Left colon (tissue), 2 donors: ENCODE results near the gene SCN2A. TPM values are rescaled to one million over a fixed set of nuclear protein-coding genes. Genes with fewer than 3 reads are reported as not detected.

Experiments used
- ATAC-seq: fragments of 200-7000 bp; cut with Tn5 transposase; one replicate; pipeline ENCODE4 v1.9.1; 2020; ENCODE audit warnings: mild to moderate bottlenecking, moderate library complexity
- DNase-seq, 2 donors: peaks; one replicate each; pipeline ENCODE4 v3.0.0-alpha.2; 2020
- intact Hi-C, 2 donors: fragments of 100-400 bp; cut with DNase I in 1 of 2; cut with micrococcal nuclease in 1 of 2; formaldehyde crosslinking; loops; one replicate each; pipeline versions ENCODE4 v1.11.2 to v1.14.0; 2022; cut with DNase I, micrococcal nuclease
- long read RNA-seq: library from polyadenylated mRNA; unstranded; transcript quantifications from one replicate; pipeline ENCODE4 v2.0.0, GENCODE V29; 2021
- total RNA-seq, 2 donors: library from RNA; stranded (reverse); fragmentation: NEBNext Ultra II Directional; extraction: Animal tissue kit (Norgen Biotek cat#: 25700); gene quantifications; one replicate each; pipeline ENCODE4 v1.2.1, GENCODE V29; 2021
- donor health status: DM: no; HTN: no; CAD: no.
- donor health status: DM: yes; HTN: yes; CAD: no.

SCN2A gene
- total RNA-seq, result under 1 TPM in 1 of 2 donors, not detected in 1; 0.14 TPM
- long read RNA-seq, result 0 reads

DNA sequence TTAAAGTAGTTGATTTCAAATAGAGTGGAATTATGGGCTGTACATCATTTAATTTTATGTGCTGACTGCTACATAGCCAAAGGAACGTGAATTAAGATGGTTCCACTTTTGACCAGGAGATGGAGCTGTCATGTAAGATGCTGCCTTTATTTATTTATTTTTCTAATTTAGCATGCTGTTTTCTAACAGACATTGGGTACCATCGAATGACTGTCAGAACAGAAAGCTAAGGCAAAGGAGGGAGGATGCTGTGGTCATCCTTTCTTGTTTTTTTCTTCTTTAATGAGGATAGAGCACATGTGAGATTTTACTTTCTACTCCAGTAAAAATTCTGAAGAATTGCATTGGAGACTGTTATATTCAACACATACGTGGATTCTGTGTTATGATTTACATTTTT, at the start of gene SCN2A:
Gene SCN2A (plus strand): TSS at position 185 of the 400 bp plus-strand sequence. CDS start 56,410 bp downstream, outside the sequence.
- ATAC-seq (no peak), DNase-seq (no peak)
- intact Hi-C loops, result no loop called here

DNA sequence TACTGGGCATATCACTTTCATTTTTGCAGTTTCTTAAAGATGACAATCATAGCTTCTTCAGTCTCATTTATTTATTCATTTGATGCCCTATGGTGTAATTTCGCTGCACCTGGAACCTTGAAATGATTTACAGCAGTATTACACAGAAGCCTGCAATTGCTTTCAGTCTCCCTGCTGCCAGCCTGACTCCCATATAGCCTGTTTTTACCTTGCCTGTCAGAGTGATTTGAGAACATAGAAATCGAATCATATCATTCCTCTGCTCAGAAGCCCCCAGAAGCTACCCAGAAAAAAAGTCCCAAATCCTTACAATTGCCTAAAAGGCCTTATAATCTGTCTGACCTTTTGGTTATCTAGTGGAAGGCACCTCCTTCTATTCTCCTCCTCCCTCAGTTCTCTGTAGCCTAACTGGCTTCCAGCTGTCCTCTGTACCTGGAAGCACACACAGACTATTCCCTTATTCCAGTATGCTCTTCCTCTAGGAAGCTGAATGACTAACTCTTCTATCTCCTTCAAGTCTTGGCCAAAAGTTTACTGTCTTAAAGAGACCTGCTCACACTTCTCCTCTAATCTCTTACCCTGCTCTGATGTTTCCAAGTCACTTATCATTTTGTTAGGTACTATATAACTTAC, 48.0 kb upstream of the SCN2A start:
- DNase-seq, result no peak
- no peak for ATAC-seq
- intact Hi-C loops, result no loop called here

DNA sequence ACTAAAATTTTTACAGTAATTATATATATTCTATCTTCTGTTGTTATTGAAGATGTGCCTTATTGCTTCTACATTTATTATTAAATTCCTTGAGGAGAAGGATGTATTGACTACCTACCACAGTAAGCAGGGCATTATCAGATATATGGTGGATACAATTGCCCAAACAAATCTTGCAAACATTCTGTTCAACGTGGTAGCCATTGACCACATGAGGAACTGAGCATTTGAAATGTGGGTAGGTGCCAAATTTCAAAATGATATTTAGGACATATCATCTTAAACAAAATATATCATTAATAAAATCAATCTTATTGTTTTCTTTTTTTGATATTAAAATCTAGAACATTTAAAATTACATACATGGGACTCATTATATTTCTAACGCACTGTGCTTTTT, 46.5 kb upstream of the SCN2A start:
- intact Hi-C loops, result no loop called here
- ATAC-seq, result no peak
- DNase-seq, result no peak

DNA sequence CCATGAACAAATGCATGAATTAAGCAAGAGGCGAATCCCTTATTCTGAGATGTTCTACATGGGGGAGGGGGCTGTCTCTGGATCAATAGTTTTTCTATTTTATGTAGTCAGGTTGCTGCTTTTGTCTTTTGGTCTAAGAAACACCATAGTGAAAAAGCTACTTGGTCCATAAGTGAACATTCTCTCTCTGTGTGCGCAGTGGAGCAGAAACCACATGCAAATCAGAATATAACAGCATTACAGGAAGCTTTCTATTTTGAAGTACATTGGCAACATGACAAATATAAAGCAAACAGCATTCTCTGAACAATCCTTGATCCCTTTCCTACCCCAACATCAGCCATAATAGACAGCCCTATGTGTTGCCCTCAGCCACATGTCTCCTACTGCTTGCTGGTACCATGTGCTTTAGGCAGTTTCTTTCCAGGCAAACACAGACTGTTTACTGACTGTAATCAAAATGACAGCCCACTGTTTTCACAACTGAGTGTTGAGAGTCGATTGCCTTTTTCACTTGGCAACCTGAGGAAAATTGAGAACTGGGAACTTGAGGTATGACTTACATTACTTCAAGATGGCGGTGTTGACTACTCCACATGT, 45.9 kb upstream of the SCN2A start:
- ATAC-seq, result no peak
- DNase-seq, result no peak
- intact Hi-C loops, result no loop called here

DNA sequence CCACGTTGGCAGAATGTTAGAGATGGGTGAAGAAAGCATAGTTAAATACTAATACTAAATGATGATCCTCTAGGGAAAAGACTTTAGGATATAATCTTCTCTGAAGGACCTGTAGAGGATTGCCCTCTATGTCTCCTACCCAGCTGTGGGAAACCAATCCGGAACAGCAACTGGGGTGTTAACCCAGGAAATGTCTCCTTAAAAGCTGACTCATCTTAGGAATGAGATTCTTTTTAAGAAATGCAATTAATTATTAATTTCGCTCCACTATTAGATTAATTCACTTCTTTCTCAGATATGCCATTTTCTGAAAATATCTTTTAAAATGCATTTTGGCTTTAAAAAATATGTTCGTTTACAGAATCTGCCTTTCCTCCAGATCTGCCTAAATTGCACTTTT, 42.8 kb upstream of the SCN2A start:
- ATAC-seq (no peak), DNase-seq (no peak)
- intact Hi-C loops, result no loop called here

DNA sequence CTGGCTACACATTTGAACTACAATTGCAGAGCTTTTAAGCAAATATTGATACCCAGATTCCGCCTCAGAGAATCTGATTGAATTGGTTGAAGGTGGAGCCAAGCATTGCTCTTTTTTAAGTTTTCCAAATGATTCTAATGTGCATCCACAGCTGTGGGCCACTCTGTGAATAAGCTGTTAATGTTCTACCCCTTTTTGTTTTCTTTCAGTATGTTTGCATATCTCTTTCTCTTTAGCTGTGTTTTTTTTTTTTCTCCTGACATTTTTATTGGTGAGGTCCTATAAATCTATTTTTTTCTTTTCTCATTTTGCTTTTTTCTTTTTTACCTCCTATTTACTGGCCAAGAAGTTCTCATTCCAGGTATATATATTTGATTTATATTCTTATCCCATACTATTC, 41.9 kb upstream of the SCN2A start:
- DNase-seq (no peak), ATAC-seq (no peak)
- intact Hi-C loops, result no loop called here

DNA sequence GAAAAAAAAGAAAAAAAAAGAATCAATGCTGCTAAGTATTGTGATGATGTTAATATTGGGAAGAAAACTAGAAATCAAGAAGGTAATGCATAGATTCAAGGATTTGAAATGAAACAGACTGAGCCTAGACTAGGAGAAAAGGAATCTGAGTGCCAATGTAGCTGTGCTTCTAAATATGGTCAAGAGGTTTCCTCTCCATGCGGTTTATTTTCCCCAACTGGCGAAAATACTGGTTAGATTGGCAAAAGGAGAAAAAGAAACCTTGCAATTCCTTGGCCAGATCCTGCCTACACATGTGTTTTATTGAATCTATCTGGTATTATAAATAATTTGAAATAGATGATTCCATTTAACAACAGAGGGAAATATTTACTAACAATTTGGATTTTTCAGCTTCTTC, 41.0 kb upstream of the SCN2A start:
- DNase-seq, result no peak
- no peak for ATAC-seq
- intact Hi-C loops, result no loop called here

DNA sequence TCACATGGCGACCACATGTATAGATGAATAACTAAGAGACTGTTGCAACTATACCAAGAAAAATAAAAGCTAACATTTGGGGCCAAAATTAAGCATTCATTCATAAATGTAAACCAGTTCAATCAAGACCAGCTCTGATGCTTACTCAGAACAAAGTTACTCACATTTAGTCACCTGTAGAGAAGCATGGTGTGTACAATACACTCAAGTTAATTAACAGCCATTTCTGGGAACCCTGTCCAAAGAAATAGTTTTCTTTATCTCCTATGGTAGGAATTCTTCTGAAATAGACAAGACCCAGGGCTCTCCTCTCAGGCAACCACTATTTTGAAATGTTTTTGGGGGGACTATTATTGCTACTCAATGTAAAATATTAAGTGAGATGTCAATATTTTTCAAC, 37.0 kb upstream of the SCN2A start:
- DNase-seq (no peak), ATAC-seq (no peak)
- intact Hi-C loops, result loop anchor here in 1 of 2 donors (10.0 kb wide), 1 partner anchor 187 kb away; no protein-coding TSS in a partner anchor

DNA sequence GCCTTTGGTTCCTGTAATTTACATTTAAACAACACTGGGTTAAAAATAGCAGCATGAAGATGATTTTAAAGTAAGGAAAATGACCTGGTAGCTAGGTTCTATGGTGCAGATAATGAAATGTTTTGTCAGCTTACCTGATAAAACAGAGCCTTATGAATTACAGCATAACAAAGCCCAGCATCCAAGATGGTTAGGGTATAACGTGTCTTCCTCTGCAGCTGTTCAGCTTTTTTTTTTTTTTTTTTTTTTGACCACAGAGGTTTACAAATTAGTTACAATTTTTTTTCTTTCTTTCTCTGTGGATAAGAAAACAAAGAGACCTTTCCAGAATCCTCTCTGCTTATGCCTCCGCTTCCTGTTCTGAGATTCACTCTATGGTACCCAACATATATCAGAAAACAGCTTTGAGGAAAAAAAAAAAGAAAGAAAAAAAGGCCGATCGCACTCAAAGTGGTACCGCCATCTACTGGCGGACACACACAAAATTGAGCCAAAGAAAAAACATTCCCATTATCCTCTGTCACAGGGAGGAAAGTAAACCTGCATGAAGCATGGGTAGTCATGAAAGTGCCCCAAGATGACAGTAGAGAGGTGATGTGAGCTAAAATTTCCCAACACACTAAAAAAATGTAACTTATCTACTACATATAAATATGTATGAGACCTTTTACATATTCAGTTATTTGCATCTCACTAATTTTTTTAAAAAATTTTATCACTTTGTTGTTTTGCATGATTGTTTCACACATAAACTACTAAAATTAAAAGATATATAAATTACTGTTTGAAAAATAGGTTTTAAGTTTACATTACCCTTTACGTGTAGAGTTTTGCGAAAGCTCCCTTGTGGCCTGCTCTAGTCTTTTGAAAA, 35.3 kb upstream of the SCN2A start, which contains the start of gene SCN3A:
Gene SCN3A (minus strand): TSS at position 362 of the 871 bp plus-strand sequence. CDS start 27,656 bp downstream, outside the sequence.
- peak; percentile 18 for ATAC-seq

DNA sequence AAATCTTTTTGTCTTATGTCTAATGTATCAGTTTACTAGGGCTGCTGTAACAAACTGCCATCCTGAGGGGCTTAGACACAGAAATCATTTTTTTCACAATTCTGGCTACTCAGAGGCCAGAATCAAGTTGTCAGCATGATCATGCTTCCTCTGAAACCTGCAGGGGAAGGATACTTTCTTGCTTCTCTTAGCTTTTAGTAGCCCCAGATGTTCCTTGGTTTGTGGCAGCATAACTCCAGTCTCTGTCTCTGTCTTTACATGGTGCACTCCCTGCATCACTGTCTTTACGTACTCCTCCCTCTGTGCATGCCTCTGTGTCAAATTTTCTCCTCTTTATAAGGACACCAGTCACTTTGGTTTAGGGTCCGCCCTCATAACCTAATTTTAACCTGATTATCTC, 33.3 kb upstream of the SCN2A start:
- intact Hi-C loops, result loop anchor here in 1 of 2 donors (10.0 kb wide), 1 partner anchor 191 kb away; no protein-coding TSS in a partner anchor
- no peak for ATAC-seq
- DNase-seq, result no peak

More for the DNA sequence above, 35.3 kb upstream of the SCN2A start, which contains the start of gene SCN3A:
- intact Hi-C loops, result loop anchor here in 1 of 2 donors (10.0 kb wide), 1 partner anchor 189 kb away; no protein-coding TSS in a partner anchor
- peak in 1 of 2 donors; percentile 23 for DNase-seq

DNA sequence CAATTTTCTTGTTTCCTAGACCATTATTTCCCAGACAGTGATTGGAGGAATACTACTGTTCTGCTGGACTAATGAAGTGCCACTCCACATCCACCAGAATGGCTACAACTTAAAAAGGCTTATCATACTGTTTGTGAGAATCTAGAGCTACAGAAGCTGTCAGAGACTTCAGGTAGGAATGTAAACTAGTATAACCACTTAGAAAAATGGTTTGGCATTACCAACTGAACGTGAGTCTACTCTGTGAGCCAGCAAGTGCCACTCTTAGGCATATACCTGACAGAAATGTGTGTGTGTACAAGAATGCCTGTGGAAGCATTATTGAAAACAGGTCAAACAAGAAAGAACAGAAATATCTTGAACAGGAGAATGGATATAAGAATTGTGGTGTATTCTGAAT, 31.1 kb upstream of the SCN2A start:
- ATAC-seq (no peak), DNase-seq (no peak)
- intact Hi-C loops, result loop anchor here in 1 of 2 donors (10.0 kb wide), 1 partner anchor 193 kb away; no protein-coding TSS in a partner anchor

DNA sequence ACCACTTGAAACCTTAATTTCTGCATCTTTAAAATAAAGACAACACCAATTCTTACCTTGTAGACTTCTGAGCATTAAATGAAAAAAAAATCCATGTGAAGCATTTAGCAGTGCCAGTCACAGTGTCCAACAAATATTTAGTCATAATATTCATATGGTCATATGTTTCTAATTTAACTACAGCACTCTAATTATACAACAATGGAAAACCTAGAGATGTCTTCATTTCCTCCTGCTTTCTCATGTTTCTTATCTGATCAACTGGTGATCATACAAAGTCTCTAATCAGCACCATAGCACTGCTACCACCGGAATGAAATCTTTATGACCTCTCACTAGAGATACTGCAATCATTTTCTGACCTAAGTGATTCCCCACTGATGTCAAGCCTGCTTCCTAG, 25.1 kb upstream of the SCN2A start:
- no peak for DNase-seq
- intact Hi-C loops, result no loop called here
- no peak for ATAC-seq

DNA sequence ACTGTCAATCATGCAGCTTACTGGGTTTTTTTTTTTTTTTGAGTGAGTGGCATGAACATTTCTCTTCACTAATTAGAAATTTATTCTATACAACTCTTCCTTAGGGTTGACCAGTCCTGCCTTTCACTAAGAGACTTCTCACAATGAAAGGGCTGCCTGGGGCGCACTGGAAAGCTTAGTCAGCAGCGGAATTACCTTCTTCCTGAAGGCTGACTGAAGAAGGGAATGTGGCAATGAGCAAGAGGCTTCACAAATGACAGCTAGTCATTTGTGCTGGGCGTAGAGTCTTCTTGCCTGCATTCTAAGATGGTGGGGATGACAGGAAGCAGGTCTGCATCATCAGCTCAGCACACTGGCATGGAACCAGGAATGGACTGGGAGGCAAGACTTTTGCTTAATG, 19.7 kb upstream of the SCN2A start:
- intact Hi-C loops, result no loop called here
- no peak for DNase-seq
- no peak for ATAC-seq

DNA sequence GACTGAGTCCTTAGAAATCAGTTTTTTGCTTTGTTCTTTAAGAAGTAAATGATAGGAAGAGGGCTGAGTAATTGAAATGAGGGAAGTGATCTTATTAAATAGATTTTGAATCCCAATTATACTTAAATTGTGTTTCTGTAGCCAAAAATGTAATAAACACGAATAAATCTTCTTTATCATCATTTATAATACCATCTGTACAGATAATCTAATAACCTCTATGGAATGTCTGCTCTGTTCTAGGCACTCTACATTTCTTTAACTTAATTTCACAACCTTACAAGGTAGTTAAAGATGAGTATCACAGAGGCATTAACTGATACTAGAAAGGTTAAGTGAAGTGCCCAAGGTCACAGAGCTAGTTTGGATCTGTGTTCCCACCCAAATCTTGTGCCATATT, 14.3 kb upstream of the SCN2A start:
- DNase-seq, result no peak
- ATAC-seq, result no peak
- intact Hi-C loops, result no loop called here

DNA sequence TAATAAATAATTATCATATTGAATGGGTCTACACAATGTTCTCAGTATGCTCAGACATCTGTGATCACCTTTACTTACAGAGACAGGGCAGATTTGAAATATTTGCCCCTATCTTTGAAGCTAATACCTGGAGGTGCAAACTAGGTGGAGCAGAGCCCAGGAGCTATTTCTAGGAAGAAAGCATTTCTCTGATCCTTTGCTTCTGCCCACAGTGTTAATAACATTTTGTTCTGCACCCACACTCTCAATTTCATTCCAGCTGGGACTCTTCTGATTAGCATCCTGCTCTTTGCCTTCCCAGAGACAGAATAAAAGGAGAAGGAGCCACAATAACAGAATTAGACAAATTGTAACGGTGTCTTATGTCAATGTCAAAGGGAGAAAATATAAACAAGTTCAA, 11.6 kb upstream of the SCN2A start:
- DNase-seq (no peak), ATAC-seq (no peak)
- intact Hi-C loops, result no loop called here

DNA sequence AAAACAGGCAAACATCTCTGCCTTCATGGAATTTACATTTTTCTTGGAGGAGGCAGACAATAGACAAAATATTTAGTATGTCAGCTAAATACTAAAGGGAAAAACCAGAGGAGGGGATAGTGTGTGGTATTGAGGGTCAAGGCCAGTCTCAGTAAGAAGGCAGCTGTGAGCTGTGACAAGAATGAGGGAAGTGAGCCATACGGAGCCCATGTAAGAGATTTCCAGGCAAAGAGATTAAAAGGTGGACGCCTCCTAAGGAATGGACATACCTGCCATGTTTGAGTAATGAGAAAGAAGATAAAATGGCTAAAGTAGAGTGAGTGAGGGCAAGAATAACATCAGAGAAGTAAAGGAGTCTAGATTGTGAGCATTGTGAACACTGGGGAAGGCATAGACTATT, 2.2 kb upstream of the SCN2A start:
- no peak for ATAC-seq
- DNase-seq, result no peak
- intact Hi-C loops, result no loop called here

DNA sequence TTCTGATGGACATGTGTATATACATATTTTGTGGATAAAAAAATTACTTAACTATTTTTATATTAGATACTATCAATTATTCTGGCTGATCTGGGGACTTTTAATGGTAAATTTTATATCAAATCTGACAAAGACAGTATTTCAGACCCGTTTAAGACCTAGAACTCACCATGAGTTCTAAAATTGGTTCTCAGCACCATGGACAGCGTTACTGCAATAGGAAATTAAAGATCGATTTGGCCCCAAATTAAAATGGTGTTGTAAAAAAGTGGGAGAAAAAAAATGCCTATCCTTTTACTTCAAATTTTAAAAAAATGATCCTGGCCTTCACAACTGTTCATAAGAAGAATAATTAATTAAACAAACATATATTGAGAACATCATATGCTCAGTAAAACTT, 919 bp upstream of the SCN2A start:
- ATAC-seq (no peak), DNase-seq (no peak)

DNA sequence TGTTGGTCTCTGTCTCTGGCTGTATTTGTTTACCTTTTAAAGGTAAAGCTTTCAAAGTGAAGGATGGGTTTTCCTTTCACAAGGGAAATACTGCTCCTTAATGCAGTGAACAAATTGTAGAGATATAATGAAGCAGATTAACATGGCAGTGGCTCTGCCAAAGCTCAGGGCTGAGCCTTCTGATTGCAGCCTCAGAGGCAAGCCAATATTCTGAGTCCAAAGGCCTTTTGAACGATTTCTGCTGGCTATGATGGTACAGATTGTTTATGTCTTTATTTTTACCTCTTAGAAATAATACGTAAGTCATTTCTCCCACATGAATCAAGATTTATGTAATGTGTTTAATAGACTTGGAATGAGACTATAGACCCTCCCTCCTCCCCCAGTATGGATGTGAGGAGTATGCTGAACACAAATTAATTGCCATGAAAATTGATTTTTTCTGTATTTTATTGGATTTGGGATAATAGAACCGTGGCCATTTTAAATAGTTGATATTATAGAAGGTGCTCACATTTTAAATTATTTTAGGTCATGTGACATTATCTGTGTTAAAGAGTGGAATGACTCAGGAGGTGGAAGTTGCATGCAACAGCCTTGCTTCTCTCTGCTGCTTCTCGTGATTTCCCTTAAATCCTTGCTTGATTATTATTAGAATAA, 772 bp downstream of the SCN2A start:
- intact Hi-C loops, result no loop called here
- DNase-seq (no peak), ATAC-seq (no peak)

More for the DNA sequence above, 919 bp upstream of the SCN2A start:
- intact Hi-C loops, result no loop called here

DNA sequence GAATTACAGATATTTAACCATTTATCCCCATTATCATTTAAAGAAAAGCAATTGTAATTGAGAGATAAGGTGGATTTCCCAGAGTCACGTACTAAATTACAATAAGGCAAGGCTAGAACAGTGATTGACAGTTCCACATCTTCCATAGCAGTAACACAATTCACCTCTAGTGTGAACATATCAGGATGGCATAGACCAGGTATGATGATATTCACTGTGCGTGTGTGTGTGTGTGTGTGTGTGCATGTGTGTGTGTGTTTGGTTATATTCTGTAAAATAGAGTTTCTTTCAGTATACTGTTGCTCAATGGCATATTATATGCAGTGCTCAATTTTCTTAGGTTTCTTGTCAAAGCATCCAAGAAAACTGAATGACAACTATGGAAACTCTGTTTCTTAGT, 1.7 kb downstream of the SCN2A start:
- ATAC-seq, result no peak
- intact Hi-C loops, result no loop called here
- no peak for DNase-seq
